Panc1 (cell line): ENCODE data around the gene AP1AR. TPM values are rescaled to one million over a fixed set of nuclear protein-coding genes. Genes with fewer than 3 reads are reported as not detected.

ENCODE experiments used
- ATAC-seq: fragments of 200-7000 bp; cut with Tn5 transposase; 2 replicates; pipeline ENCODE4 v1.9.1; 2020; ENCODE audit warnings: mild to moderate bottlenecking, moderate library complexity
- BruUV-seq: library from RNA; stranded (reverse); fragments of 400-500 nt; replicated peaks from 2 replicates; lab custom pipeline; 2021; lab: Mats Ljungman, UMichigan
- CTCF ChIA-PET: fragments of 300-600 bp; sonication (Branson Sonifier 250); formaldehyde crosslinking; loops from one replicate; lab custom pipeline; 2022; ENCODE audit warnings: antibody characterized with exemption; lab: Charles Lee
- POLR2A ChIA-PET: fragments of 300-600 bp; sonication (Branson Sonifier 250); formaldehyde crosslinking; loops from one replicate; lab custom pipeline; 2022; ENCODE audit warnings: antibody characterized with exemption; lab: Charles Lee
- DNase-seq: peaks from one replicate; pipeline ENCODE4 v3.0.0-alpha.2; 2010; ENCODE audit warnings: low read depth, low spot score
- H3K27ac ChIP-seq: 2 replicates; pipeline ENCODE4 v1.5.1; 2011; ENCODE audit warnings: mild to moderate bottlenecking, low read length, inconsistent platforms
- H3K27me3 ChIP-seq: fragments of 200-500 bp; sonication (Bioruptor generic); 2 replicates; pipeline ENCODE4 v1.6.0; 2014; ENCODE audit warnings: low read length, inconsistent platforms; ENCODE audit not compliant: control insufficient read depth, insufficient read depth
- H3K36me3 ChIP-seq: fragments of 200-500 bp; sonication (Bioruptor generic); 2 replicates; pipeline ENCODE4 v1.5.1; 2014; ENCODE audit warnings: inconsistent platforms, mild to moderate bottlenecking, low read length, moderate library complexity; ENCODE audit not compliant: control insufficient read depth, insufficient read depth
- H3K4me1 ChIP-seq: 2 replicates; pipeline ENCODE4 v1.5.1; 2011; ENCODE audit warnings: inconsistent platforms, mild to moderate bottlenecking, low read length, moderate library complexity; ENCODE audit not compliant: control insufficient read depth, insufficient read depth
- H3K4me3 ChIP-seq, 2 experiments: 2 replicates each; pipeline ENCODE4 v1.5.1; 2011 to 2012; ENCODE audit warnings: low read depth in 2 of 2, low read length in 2 of 2, mild to moderate bottlenecking in 2 of 2, inconsistent platforms in 1 of 2, moderate library complexity in 1 of 2
- H3K9me3 ChIP-seq: fragments of 200-500 bp; sonication (Bioruptor generic); 2 replicates; pipeline ENCODE4 v1.5.1; 2014; ENCODE audit warnings: low read depth, mild to moderate bottlenecking, inconsistent platforms, low read length, moderate library complexity; ENCODE audit not compliant: control insufficient read depth, insufficient read depth
- CTCF ChIP-seq: fragments of 450-650 bp; IDR thresholded peaks from 2 replicates; pipeline ENCODE4 v1.5.1; 2017; ENCODE audit warnings: mild to moderate bottlenecking
- POLR2AphosphoS5 ChIP-seq: IDR thresholded peaks from 2 replicates; pipeline ENCODE4 v1.6.1; 2012; ENCODE audit warnings: mild to moderate bottlenecking, low read depth, low read length, moderate library complexity
- SIN3A ChIP-seq: IDR thresholded peaks from 2 replicates; pipeline ENCODE4 v1.6.1; 2012; ENCODE audit warnings: low read depth, mild to moderate bottlenecking, low read length, moderate library complexity, borderline replicate concordance; ENCODE audit not compliant: insufficient read depth
- TCF7L2 ChIP-seq: IDR thresholded peaks from 2 replicates; pipeline ENCODE4 v1.6.1; 2011; ENCODE audit warnings: mild to moderate bottlenecking, low read depth, low read length, inconsistent platforms
- in situ Hi-C: cut with HindIII; loops from 2 replicates; pipeline ENCODE4 v1.10.0; 2016; ENCODE audit warnings: low sequenced_read_pairs, low pct_unique_long_range_greater_than_20kb
- intact Hi-C: fragments of 100-400 bp; cut with micrococcal nuclease; formaldehyde crosslinking; loops from one replicate; pipeline ENCODE4 v1.10.0; 2022; ENCODE audit not compliant: unreplicated experiment
- total RNA-seq: library from RNA; stranded (reverse); gene quantifications from one replicate; pipeline ENCODE4 v1.2.1, GENCODE V29; 2021; ENCODE audit not compliant: unreplicated experiment
- TF ChIP-seq, protein P1 (sequence below), 2 experiments: IDR thresholded peaks; 2 replicates each; pipeline ENCODE4 v1.6.1; 2011 to 2012; ENCODE audit warnings: low read depth in 2 of 2, control low read depth in 1 of 2, low read length in 1 of 2, mild to moderate bottlenecking in 1 of 2, moderate library complexity in 1 of 2; ENCODE audit not compliant: insufficient read depth in 1 of 2

AP1AR gene
- total RNA-seq, 1 experiment from 2014 or later, result 18.9 TPM

- intact Hi-C loops, result no loop called here
- no peak overlapping the region for H3K27ac ChIP-seq
- H3K27me3 ChIP-seq, result no peaks in the 10 kb centered on the region
- TF ChIP-seq POLR2AphosphoS5, result no peak
- no peak for TF ChIP-seq TCF7L2
- TF ChIP-seq SIN3A, result no peak
- DNase-seq (no peak), ATAC-seq (no peak)
- ChIA-PET POLR2A (interaction anchor here (0.7 kb wide), 1 partner anchor 49 kb away, joined by 4 read pairs; no protein-coding TSS in a partner anchor), CTCF (no interaction called here)
- no peaks in the 10 kb centered on the region for H3K9me3 ChIP-seq
- in situ Hi-C loops, result no loop called here
- H3K4me1 ChIP-seq, result no peaks in the 10 kb centered on the region; the same call in 1 of the 2 replicates
- H3K36me3 ChIP-seq, result no peaks in the 10 kb centered on the region; the same call in 1 of the 2 replicates
- H3K4me3 ChIP-seq, result no peak overlapping the region
- BruUV-seq, result no TSS peak
Measured at GRCh38 chr4:112236040-112236439, 4.5 kb downstream of the AP1AR start.

- intact Hi-C loops, result no loop called here
- CTCF ChIA-PET, result no interaction called here
- Histone ChIP-seq H3K9me3 (no peaks in the 10 kb centered on the region), H3K4me3 (no peak overlapping the region), H3K27ac (no peak overlapping the region), H3K4me1 (no peaks in the 10 kb centered on the region; the same call in 1 of the 2 replicates), H3K27me3 (no peaks in the 10 kb centered on the region), H3K36me3 (no peaks in the 10 kb centered on the region)
- TF ChIP-seq, protein P1, sequence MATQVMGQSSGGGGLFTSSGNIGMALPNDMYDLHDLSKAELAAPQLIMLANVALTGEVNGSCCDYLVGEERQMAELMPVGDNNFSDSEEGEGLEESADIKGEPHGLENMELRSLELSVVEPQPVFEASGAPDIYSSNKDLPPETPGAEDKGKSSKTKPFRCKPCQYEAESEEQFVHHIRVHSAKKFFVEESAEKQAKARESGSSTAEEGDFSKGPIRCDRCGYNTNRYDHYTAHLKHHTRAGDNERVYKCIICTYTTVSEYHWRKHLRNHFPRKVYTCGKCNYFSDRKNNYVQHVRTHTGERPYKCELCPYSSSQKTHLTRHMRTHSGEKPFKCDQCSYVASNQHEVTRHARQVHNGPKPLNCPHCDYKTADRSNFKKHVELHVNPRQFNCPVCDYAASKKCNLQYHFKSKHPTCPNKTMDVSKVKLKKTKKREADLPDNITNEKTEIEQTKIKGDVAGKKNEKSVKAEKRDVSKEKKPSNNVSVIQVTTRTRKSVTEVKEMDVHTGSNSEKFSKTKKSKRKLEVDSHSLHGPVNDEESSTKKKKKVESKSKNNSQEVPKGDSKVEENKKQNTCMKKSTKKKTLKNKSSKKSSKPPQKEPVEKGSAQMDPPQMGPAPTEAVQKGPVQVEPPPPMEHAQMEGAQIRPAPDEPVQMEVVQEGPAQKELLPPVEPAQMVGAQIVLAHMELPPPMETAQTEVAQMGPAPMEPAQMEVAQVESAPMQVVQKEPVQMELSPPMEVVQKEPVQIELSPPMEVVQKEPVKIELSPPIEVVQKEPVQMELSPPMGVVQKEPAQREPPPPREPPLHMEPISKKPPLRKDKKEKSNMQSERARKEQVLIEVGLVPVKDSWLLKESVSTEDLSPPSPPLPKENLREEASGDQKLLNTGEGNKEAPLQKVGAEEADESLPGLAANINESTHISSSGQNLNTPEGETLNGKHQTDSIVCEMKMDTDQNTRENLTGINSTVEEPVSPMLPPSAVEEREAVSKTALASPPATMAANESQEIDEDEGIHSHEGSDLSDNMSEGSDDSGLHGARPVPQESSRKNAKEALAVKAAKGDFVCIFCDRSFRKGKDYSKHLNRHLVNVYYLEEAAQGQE (IDR thresholded peaks at IDR 0.05; ENCODE audit: insufficient read depth in 1 of 2, low read depth in 2 of 2, low read length in 1 of 2), result no peak
- TF ChIP-seq CTCF (no peak), POLR2AphosphoS5 (no peak), TCF7L2 (no peak), SIN3A (no peak)
- POLR2A ChIA-PET, result no interaction called here
- DNase-seq, result no peak
- in situ Hi-C loops, result no loop called here
- BruUV-seq, result no TSS peak
- no peak for ATAC-seq
Measured at GRCh38 chr4:112238833-112239232, 7.2 kb downstream of the AP1AR start.

GRCh38 chr4:112245383-112245782 lies 13.8 kb downstream of the AP1AR start:
- in situ Hi-C loops, result no loop called here
- no peak for ATAC-seq
- no peak for DNase-seq
- CTCF ChIA-PET, result interaction anchor here (0.6 kb wide), 1 partner anchor 11 kb away, joined by 5 read pairs; no protein-coding TSS in a partner anchor
- H3K9me3 ChIP-seq, result no peaks in the 10 kb centered on the region
- intact Hi-C loops, result no loop called here
- no peaks in the 10 kb centered on the region for H3K36me3 ChIP-seq
- H3K4me3 ChIP-seq, result no peak overlapping the region
- no peak overlapping the region for H3K27ac ChIP-seq
- BruUV-seq, result no TSS peak
- no peaks in the 10 kb centered on the region for H3K27me3 ChIP-seq
- POLR2A ChIA-PET, result no interaction called here
- no peaks in the 10 kb centered on the region for H3K4me1 ChIP-seq
- TF ChIP-seq, protein P1 (IDR thresholded peaks at IDR 0.05; ENCODE audit: insufficient read depth in 1 of 2, low read depth in 2 of 2, low read length in 1 of 2), result no peak
- TF ChIP-seq TCF7L2 (no peak), SIN3A (no peak), POLR2AphosphoS5 (no peak), CTCF (no peak)
